HCT116 (cell line): ENCODE data around the gene MSH3. TPM values are rescaled to one million over a fixed set of nuclear protein-coding genes. Genes with fewer than 3 reads are reported as not detected.

ENCODE experiments used
- ATAC-seq: fragments of 200-7000 bp; cut with Tn5 transposase; 2 replicates; pipeline ENCODE4 v1.9.1; 2020; ENCODE audit warnings: mild to moderate bottlenecking, moderate library complexity
- BruUV-seq: library from RNA; stranded (reverse); fragments of 400-500 nt; replicated peaks from 2 replicates; lab custom pipeline; 2021; lab: Mats Ljungman, UMichigan
- CTCF ChIA-PET: fragments of 300-600 bp; sonication (Branson Sonifier 250); formaldehyde crosslinking; loops from one replicate; lab custom pipeline; 2021; ENCODE audit warnings: antibody characterized with exemption; lab: Charles Lee
- POLR2A ChIA-PET: fragments of 300-600, 350-600 bp; sonication (Branson Sonifier 250); formaldehyde crosslinking; loops from one replicate; lab custom pipeline; 2021; ENCODE audit warnings: antibody characterized with exemption; lab: Charles Lee
- RAD21 ChIA-PET, 2 experiments: fragments of 300-600 bp; sonication (Branson Sonifier 250); formaldehyde crosslinking; loops; one replicate each; lab custom pipeline; 2023; ENCODE audit warnings: low total read pairs in 2 of 2; ENCODE audit not compliant: uncharacterized antibody in 2 of 2, unreplicated experiment in 2 of 2, low non-redundant PET in 1 of 2; lab: Charles Lee
- DNase-seq: peaks from one replicate; pipeline ENCODE4 v3.0.0-alpha.2; 2010; ENCODE audit warnings: low read depth, low spot score
- H2AFZ ChIP-seq: fragments of 200-600 bp; shearing (Covaris generic), sonication (generic); 2 replicates; pipeline ENCODE4 v1.6.1; 2017; ENCODE audit warnings: low read depth, mixed run types, mixed read lengths, antibody characterized with exemption, low read length; ENCODE audit not compliant: poor library complexity, severe bottlenecking
- H3K27ac ChIP-seq: 2 replicates; pipeline ENCODE4 v1.5.1; 2012; ENCODE audit warnings: low read depth, low read length
- H3K27me3 ChIP-seq: fragments of 200-600 bp; sonication (generic); 2 replicates; pipeline ENCODE4 v1.6.1; 2016; ENCODE audit warnings: mixed run types, low read length, mixed read lengths; ENCODE audit not compliant: insufficient read depth
- H3K36me3 ChIP-seq, 2 experiments: fragments of 200-500 bp in 1 of 2; fragments of 200-600 bp in 1 of 2; sonication (Bioruptor generic) in 1 of 2; sonication (generic) in 1 of 2; 2 replicates each; pipeline versions ENCODE4 v1.5.1 to v1.6.1; 2014 to 2016; ENCODE audit warnings: low read length in 2 of 2, inconsistent platforms in 1 of 2, mixed read lengths in 1 of 2, mixed run types in 1 of 2; ENCODE audit not compliant: insufficient read depth in 2 of 2, control insufficient read depth in 1 of 2
- H3K4me1 ChIP-seq, 2 experiments: fragments of 200-600 bp in 1 of 2; sonication (generic) in 1 of 2; 2 replicates each; pipeline versions ENCODE4 v1.5.1 to v1.6.1; 2012 to 2017; ENCODE audit warnings: low read length in 2 of 2, inconsistent platforms in 1 of 2, mild to moderate bottlenecking in 1 of 2, mixed read lengths in 1 of 2, mixed run types in 1 of 2, moderate library complexity in 1 of 2; ENCODE audit not compliant: insufficient read depth in 2 of 2, control insufficient read depth in 1 of 2
- H3K4me2 ChIP-seq: fragments of 200-600 bp; sonication (generic); 2 replicates; pipeline ENCODE4 v1.6.1; 2017; ENCODE audit warnings: mixed run types, low read length, mixed read lengths
- H3K4me3 ChIP-seq, 2 experiments: fragments of 200-600 bp in 1 of 2; sonication (generic) in 1 of 2; replicated peaks in 1 of 2; 2 replicates each; pipeline ENCODE4 v1.5.1; 2011 to 2016; ENCODE audit warnings: low read length in 2 of 2, control low read depth in 1 of 2, low read depth in 1 of 2, mild to moderate bottlenecking in 1 of 2, mixed read lengths in 1 of 2, mixed run types in 1 of 2
- H3K79me2 ChIP-seq: fragments of 200-600 bp; sonication (generic); 2 replicates; pipeline ENCODE4 v1.6.1; 2017; ENCODE audit warnings: mild to moderate bottlenecking, mixed run types, low read length, moderate library complexity, mixed read lengths; ENCODE audit not compliant: insufficient read depth
- H3K9ac ChIP-seq: fragments of 200-600 bp; sonication (generic); 2 replicates; pipeline ENCODE4 v1.6.1; 2016; ENCODE audit warnings: low read length, mixed read lengths
- H3K9me2 ChIP-seq: fragments of 200-600 bp; sonication (generic), shearing (Covaris generic); 2 replicates; pipeline ENCODE4 v1.6.1; 2017; ENCODE audit warnings: mixed run types, mild to moderate bottlenecking, moderate library complexity; ENCODE audit not compliant: insufficient read depth
- H3K9me3 ChIP-seq, 2 experiments: fragments of 200-500 bp in 1 of 2; fragments of 200-600 bp in 1 of 2; sonication (Bioruptor generic) in 1 of 2; sonication (generic) in 1 of 2; 2 replicates each; pipeline ENCODE4 v1.6.1; 2014 to 2017; ENCODE audit warnings: low read length in 2 of 2, mixed read lengths in 2 of 2, inconsistent platforms in 1 of 2, low read depth in 1 of 2, mild to moderate bottlenecking in 1 of 2, mixed run types in 1 of 2, moderate library complexity in 1 of 2; ENCODE audit not compliant: control insufficient read depth in 1 of 2, insufficient read depth in 1 of 2
- H4K20me1 ChIP-seq: fragments of 200-600 bp; sonication (generic), shearing (Covaris generic); 2 replicates; pipeline ENCODE4 v1.6.1; 2017; ENCODE audit warnings: mixed run types, mild to moderate bottlenecking, moderate library complexity; ENCODE audit not compliant: insufficient read depth
- ATF3 ChIP-seq: IDR thresholded peaks from 2 replicates; pipeline ENCODE4 v1.6.1; 2012
- CBX3 ChIP-seq: IDR thresholded peaks from 2 replicates; pipeline ENCODE4 v1.6.1; 2012; ENCODE audit warnings: low read depth
- CEBPB ChIP-seq: IDR thresholded peaks from 2 replicates; pipeline ENCODE4 v1.6.1; 2012; ENCODE audit warnings: low read depth
- CTCF ChIP-seq, 3 experiments: fragments of 200-600 bp in 1 of 3; sonication (generic) in 1 of 3; IDR thresholded peaks in 2 of 3; conservative IDR thresholded peaks in 1 of 3; 2 replicates each; pipeline ENCODE4 v1.5.1; 2012 to 2017; ENCODE audit warnings: low read depth in 2 of 3, low read length in 2 of 3, antibody characterized with exemption in 1 of 3, borderline replicate concordance in 1 of 3, control low read depth in 1 of 3, mild to moderate bottlenecking in 1 of 3, mixed read lengths in 1 of 3, mixed run types in 1 of 3, moderate library complexity in 1 of 3; ENCODE audit not compliant: insufficient read depth in 1 of 3
- EGR1 ChIP-seq: IDR thresholded peaks from 2 replicates; pipeline ENCODE4 v1.6.1; 2012; ENCODE audit warnings: low read depth
- ELF1 ChIP-seq: IDR thresholded peaks from 2 replicates; pipeline ENCODE4 v1.6.1; 2012; ENCODE audit warnings: low read depth, borderline replicate concordance
- JUND ChIP-seq: IDR thresholded peaks from 2 replicates; pipeline ENCODE4 v1.6.1; 2012
- MAX ChIP-seq: IDR thresholded peaks from 2 replicates; pipeline ENCODE4 v1.6.1; 2012
- POLR2A ChIP-seq: IDR thresholded peaks from 2 replicates; pipeline ENCODE4 v1.7.0; 2011; ENCODE audit warnings: borderline replicate concordance; ENCODE audit not compliant: insufficient read depth, insufficient read length; ENCODE audit errors: extremely low read depth
- POLR2AphosphoS5 ChIP-seq: IDR thresholded peaks from 2 replicates; pipeline ENCODE4 v1.6.1; 2011; ENCODE audit warnings: mild to moderate bottlenecking, low read depth, low read length, moderate library complexity
- RAD21 ChIP-seq: IDR thresholded peaks from 2 replicates; pipeline ENCODE4 v1.6.1; 2012; ENCODE audit warnings: low read depth, mild to moderate bottlenecking
- REST ChIP-seq: IDR thresholded peaks from 2 replicates; pipeline ENCODE4 v1.6.1; 2012; ENCODE audit warnings: low read depth
- SIN3A ChIP-seq: IDR thresholded peaks from 2 replicates; pipeline ENCODE4 v1.6.1; 2012; ENCODE audit warnings: low read depth
- SP1 ChIP-seq: IDR thresholded peaks from 2 replicates; pipeline ENCODE4 v1.6.1; 2012; ENCODE audit warnings: low read depth
- YY1 ChIP-seq: IDR thresholded peaks from 2 replicates; pipeline ENCODE4 v1.6.1; 2011; ENCODE audit warnings: low read length, low read depth, moderate library complexity, mild to moderate bottlenecking; ENCODE audit not compliant: insufficient replicate concordance; ENCODE audit errors: extremely low read depth
- ZBTB33 ChIP-seq: IDR thresholded peaks from 2 replicates; pipeline ENCODE4 v1.6.1; 2011; ENCODE audit warnings: mild to moderate bottlenecking, low read length, moderate library complexity; ENCODE audit not compliant: insufficient replicate concordance; ENCODE audit errors: extremely low read depth
- ZFX ChIP-seq: fragments of 450-650 bp; IDR thresholded peaks from 2 replicates; pipeline ENCODE4 v1.6.1; 2017
- ZNF274 ChIP-seq: fragments of 200-500 bp; sonication (Bioruptor generic); IDR thresholded peaks from 2 replicates; pipeline ENCODE4 v1.6.1; 2014; ENCODE audit warnings: mild to moderate bottlenecking, low read depth, low read length, inconsistent platforms
- intact Hi-C: fragments of 100-400 bp; cut with micrococcal nuclease; formaldehyde crosslinking; loops from 2 replicates; pipeline ENCODE4 v1.10.0; 2022
- total RNA-seq: library from RNA; stranded (reverse); gene quantifications from one replicate; pipeline ENCODE4 v1.2.1, GENCODE V29; 2021; ENCODE audit not compliant: unreplicated experiment

Gene MSH3
- total RNA-seq, 1 experiment from 2014 or later, result 4.9 TPM

- Histone ChIP-seq H3K9me2 (no peaks in the 10 kb centered on the region), H3K27ac (no peak overlapping the region), H3K9me3 (no peaks in the 10 kb centered on the region), H3K27me3 (no peaks in the 10 kb centered on the region)
- no peak for TF ChIP-seq ATF3
- no peak for TF ChIP-seq SP1
- no peak for TF ChIP-seq MAX
- TF ChIP-seq EGR1, result no peak
- no peak for TF ChIP-seq RAD21
- no peak for TF ChIP-seq REST
- TF ChIP-seq YY1, result no peak
- TF ChIP-seq CBX3, result no peak
- TF ChIP-seq SIN3A, result no peak
- TF ChIP-seq CEBPB, result no peak
- no peak for TF ChIP-seq ZNF274
- no peak for TF ChIP-seq ZFX
- TF ChIP-seq JUND, result no peak
- no peak for TF ChIP-seq CTCF (IDR thresholded peaks at IDR 0.05 in 2 of 3, conservative IDR thresholded peaks at IDR 0.05 in 1 of 3; ENCODE audit: borderline replicate concordance in 1 of 3, insufficient read depth in 1 of 3, low read depth in 2 of 3, low read length in 2 of 3)
- no peak for TF ChIP-seq POLR2AphosphoS5
- no peak for TF ChIP-seq ELF1
- TF ChIP-seq POLR2A, result no peak
- no peak for TF ChIP-seq ZBTB33
- TF ChIP-seq, all 23 proteins: peak for 0
- H3K9ac ChIP-seq, result no peak overlapping the region
- no peak overlapping the region for H3K4me3 ChIP-seq
- ChIA-PET RAD21 (no interaction called here), CTCF (no interaction called here), POLR2A (no interaction called here)
- no peak overlapping the region for H2AFZ ChIP-seq
- no peaks in the 10 kb centered on the region for H3K4me1 ChIP-seq
- no peaks in the 10 kb centered on the region for H4K20me1 ChIP-seq
- DNase-seq, result no peak
- intact Hi-C loops, result no loop called here
- ATAC-seq, result no peak
- no TSS peak for BruUV-seq
- H3K79me2 ChIP-seq, result no peaks in the 10 kb centered on the region
- no peak overlapping the region for H3K4me2 ChIP-seq
- no peaks in the 10 kb centered on the region for H3K36me3 ChIP-seq
These were observed 210.4 kb downstream of the MSH3 start for GRCh38 chr5:80864706-80865435.
